NCI-H82 (cell line): ENCODE measurements around the gene BNC2.

Source experiments
- DNase-seq: peaks from one replicate; lab custom pipeline; 2025; lab: John Stamatoyannopoulos, UW

The BNC2 gene

GRCh38 chr9:16817002-16817401 lies 53.5 kb downstream of the BNC2 start:
- no peak for DNase-seq

GRCh38 chr9:16816011-16816410 lies 54.5 kb downstream of the BNC2 start:
- no peak for DNase-seq

DNA sequence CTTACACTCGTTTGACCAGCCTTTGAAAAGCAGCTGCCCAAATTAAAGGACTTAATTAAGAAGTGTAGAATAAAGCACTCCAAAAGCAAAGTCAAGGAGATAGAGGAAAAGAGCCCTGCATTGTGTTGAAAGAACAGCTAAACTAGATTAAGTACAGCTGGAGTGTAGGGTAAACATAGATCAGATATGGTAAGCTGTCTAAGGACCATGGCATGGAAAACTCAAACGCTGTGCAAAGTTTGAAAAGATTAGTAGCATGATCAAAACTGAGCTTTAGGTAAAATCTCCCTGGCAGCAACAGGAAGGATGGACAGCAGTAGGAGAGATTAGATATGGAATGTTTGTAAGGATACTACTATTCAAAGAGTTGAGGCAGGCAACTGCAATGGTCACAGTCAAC lies 55.4 kb downstream of the BNC2 start:
- DNase-seq = no peak

DNA sequence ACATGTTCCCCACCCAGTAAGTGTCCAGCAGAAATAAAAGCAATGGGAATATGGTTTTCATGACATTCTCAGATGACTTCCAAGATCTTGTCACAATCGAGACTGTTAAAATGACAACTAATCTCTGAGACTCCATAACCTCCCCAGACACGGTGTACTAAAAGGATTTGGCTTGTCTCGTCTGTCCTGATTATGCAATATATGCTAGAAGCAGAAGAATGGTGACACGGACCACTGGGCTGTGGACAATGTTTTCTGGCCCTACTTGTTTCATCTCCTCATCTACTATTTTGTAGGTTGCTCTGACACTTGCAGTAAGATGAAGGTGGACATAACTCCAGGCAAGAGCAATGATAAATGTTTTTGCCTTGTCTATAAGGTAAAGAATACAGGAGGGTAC lies 56.6 kb downstream of the BNC2 start:
- DNase-seq = peak; percentile 45

GRCh38 chr9:16811987-16812685 lies 58.3 kb downstream of the BNC2 start:
- DNase-seq = no peak

DNA sequence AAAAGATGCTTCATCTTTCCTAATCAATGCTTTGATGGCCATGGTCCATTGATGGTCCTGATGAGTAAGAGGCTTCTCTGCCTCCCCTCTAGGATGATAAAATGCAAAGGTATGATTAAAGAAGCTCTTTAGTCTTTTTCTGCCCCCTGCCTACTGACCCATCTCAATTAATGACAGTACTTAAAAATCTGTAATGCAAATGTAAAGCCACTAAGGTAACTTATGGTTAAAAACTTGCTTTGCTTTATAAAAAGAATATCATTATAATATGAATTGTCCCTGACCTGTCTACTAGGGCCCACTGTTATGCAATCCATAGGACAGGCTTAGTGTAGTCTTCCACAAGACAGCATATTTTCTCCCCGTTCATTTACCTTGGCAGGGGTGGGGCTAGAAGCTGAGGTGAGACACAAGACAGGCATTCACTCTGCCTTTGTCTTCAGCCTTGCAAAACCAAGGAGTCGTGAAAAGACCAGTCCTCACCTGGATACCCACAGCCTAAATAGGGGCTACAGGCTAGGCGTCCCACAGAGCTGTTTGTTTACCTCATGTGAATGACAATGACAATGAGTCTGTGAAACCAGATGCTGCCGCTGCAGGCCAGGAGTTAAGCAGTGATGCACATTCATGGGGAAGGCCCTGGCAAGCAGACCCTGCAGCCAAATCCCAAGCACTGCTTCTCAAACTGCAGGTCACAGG lies 60.4 kb downstream of the BNC2 start:
- no peak for DNase-seq

DNA sequence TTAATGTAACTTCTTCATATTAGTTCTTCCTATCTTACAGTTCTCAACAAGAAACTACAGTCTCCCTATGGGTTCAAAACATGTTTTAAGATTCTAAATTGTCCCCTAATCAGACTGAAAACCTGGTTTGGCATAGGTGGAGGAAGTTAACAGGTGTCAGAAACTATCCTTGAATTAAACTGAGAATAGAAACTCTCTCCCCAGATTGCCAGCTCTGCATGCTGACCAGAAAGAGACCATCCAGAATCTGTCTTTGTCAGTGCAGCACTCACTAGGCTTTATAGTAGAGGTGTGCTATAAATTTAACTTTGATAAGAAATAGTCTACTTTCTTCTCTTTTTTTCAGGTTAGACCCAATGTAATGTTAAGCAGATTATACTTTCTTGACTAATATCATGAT lies 63.8 kb downstream of the BNC2 start:
- DNase-seq = no peak

- no peak for DNase-seq
These were observed 66.8 kb downstream of the BNC2 start for GRCh38 chr9:16803648-16804047.

- DNase-seq = no peak
These were observed 68.5 kb downstream of the BNC2 start for GRCh38 chr9:16801871-16802466.

- no peak for DNase-seq
These were observed 74.1 kb downstream of the BNC2 start for GRCh38 chr9:16796304-16796825.

DNA sequence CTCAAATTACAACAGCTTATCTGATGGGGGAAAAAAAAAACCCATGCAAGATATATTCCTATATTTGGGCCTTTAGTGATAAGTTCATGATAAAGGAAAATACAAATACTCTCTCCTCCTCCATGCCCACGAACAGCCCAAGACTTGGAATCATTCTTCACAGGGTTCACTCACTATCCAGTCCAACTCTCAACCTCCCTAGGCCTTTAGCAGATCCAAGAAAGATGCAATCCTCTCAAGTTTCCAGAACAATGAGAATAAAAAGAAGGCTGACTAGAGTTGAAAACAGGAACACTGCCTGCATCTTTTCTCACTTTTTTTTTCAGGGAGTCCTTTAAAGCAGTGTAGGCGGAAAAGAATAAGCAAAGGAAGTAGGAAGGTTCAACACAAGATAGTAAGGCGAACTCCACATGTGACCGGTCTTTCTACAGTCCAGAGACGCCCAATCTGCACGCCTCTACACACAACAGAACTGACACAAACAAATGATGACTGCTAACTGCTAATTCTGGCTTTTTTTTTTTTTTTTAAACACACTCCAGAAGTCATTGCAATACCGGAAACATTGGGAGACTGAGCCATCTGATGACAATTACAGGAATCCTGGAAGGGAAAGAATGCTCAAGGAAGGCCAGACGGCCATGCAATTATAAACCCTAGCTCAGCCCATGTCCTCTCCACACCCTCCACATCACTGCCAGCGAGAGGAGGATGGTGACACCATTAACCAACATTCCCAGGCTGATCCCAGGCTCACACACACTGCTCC lies 75.4 kb downstream of the BNC2 start:
- DNase-seq = no peak

- DNase-seq = no peak
These were observed 76.4 kb downstream of the BNC2 start for GRCh38 chr9:16794103-16794502.

GRCh38 chr9:16787724-16788123 lies 82.7 kb downstream of the BNC2 start:
- DNase-seq = no peak

- DNase-seq = no peak
These were observed 86.5 kb downstream of the BNC2 start for GRCh38 chr9:16784002-16784401.

DNA sequence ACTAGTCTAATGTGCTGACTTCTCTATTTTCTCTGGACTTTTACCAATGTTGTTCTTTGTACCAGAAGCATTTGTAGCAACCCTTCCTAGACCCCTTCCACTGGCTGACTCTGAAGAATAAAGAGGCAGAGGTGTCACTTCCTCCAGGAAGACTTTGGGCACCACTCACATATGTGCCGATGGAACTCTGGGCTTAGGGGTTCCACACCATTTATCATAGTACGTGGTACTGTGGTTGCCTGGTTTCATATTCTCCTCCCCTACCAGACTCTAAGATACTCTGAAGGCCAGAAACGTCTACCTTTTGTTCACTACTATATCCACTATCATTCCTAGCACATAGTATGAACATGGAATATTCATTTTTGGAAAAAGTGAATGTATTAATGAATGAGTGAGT lies 88.0 kb downstream of the BNC2 start:
- DNase-seq = no peak

GRCh38 chr9:16775330-16775729 lies 95.1 kb downstream of the BNC2 start:
- DNase-seq = no peak

GRCh38 chr9:16773617-16774016 lies 96.9 kb downstream of the BNC2 start:
- no peak for DNase-seq

GRCh38 chr9:16773116-16773515 lies 97.4 kb downstream of the BNC2 start:
- DNase-seq = no peak

DNA sequence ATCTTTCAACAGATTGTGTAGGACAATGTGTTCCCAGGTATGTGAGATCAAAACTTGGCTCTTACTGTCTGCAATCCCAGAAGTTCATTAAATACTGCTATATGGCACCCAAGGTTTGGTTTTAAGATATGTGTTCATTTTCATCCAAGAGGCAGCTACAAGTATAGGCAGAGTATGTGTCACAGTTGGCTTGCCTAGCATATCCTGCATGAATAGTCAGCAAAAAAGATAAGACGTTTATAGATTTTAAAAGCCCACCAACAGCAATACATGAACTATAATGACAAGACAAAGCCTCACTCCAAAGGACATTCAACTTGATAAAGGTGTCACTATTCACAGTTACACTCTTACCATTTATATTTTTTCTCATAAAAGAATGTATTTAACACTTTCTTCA lies 99.1 kb downstream of the BNC2 start:
- DNase-seq = no peak

GRCh38 chr9:16769291-16769690 lies 101.2 kb downstream of the BNC2 start:
- DNase-seq = no peak

DNA sequence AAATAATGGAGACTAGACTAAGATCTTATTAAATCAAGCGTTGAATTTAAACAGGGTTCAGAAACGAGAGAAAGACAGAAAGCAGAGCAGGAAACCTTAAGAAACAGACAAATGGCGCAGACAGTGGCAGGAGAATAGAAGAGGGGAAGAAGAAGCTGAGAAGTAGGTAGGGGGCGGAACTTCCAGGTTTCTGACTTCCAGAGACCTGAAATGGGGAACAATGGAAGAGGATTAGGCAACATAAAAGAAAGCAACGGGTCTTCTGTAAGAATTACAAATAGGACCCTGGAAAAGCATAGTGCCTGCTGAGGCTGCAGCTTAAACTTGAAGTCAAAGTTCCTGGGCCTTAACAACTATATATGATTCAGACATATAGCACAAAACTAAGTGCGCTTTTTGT lies 101.7 kb downstream of the BNC2 start:
- no peak for DNase-seq

- DNase-seq = no peak
These were observed 103.1 kb downstream of the BNC2 start for GRCh38 chr9:16767366-16767765.
